HUES6 (cell line): ENCODE data around the gene CRABP2.

Experiments used
- H3K27ac ChIP-seq: 2 replicates; pipeline ENCODE4 v1.7.0; 2013; ENCODE audit warnings: low read depth, mild to moderate bottlenecking, low read length, inconsistent platforms
- H3K27me3 ChIP-seq: 2 replicates; pipeline ENCODE4 v1.6.1; 2013; ENCODE audit warnings: low read length; ENCODE audit not compliant: control insufficient read depth, insufficient read depth
- H3K36me3 ChIP-seq: 2 replicates; pipeline ENCODE4 v1.6.1; 2013; ENCODE audit warnings: low read length; ENCODE audit not compliant: control insufficient read depth, insufficient read depth
- H3K4me1 ChIP-seq: 2 replicates; pipeline ENCODE4 v1.6.1; 2013; ENCODE audit warnings: low read length; ENCODE audit not compliant: control insufficient read depth, insufficient read depth
- H3K4me3 ChIP-seq: 2 replicates; pipeline ENCODE4 v1.5.1; 2013; ENCODE audit warnings: low read depth, low read length
- H3K9ac ChIP-seq: one replicate; pipeline ENCODE4 v1.6.1; 2013; ENCODE audit warnings: mild to moderate bottlenecking, low read length
- H3K9me3 ChIP-seq: 2 replicates; pipeline ENCODE4 v1.6.1; 2013; ENCODE audit warnings: low read depth, low read length; ENCODE audit not compliant: control insufficient read depth, insufficient read depth

Gene CRABP2

DNA sequence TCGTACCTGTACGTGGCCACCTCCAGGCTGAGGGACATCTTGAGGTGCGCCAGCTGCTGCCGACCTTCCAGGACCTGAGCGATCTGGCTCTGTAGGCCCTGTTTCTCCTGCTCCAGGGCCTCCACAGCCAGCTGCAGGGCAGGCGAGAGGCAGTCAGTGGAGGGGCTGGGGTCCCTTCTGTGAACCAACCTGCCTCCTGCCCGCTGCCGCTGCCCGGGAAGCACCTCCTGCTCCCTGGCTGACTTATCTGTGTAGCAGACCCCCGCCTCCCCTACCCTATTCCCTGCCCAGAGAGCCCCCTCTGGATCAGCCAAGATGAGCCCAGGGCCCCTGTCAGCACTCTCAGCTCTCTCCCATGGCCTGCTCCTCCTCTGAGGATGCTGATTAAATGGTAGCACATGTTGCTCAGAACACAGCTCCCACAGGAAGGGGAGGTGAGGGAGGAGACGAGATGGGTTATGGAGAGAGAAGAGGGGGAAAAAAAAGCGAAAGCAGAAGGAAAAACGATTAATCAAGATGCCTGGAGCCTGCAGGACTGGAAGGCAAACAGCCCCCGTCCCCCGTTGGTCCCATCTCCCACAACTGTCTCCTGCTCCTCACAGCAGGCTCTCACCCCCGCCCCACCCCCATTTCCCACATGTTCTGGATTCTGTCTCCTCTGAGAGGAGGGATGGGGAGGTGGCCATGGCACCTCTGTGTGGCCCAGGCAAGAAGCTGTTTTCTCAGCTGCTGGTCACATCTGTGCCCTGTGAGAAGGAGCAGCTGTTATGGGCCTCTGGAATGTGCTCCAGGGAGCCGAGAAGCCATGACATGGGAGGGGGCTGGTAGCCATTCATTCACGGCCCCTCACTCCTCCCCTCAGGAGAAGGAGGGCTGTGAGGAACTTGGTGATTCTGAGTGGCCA lies 29.9 kb downstream of the CRABP2 start:
- H3K27ac ChIP-seq = peak overlapping the region; percentile 95; the same call in 1 of the 2 replicates
- peak overlapping the region; percentile 96 for H3K9ac ChIP-seq
- H3K4me3 ChIP-seq = peak overlapping the region; percentile 81

GRCh38 chr1:156673387-156674121 lies 31.8 kb downstream of the CRABP2 start:
- no peaks in the 10 kb centered on the region for H3K9me3 ChIP-seq
- H3K27me3 ChIP-seq = no peaks in the 10 kb centered on the region
- peak overlapping the region; percentile 96 for H3K9ac ChIP-seq
- peaks cover 40% of the 10 kb centered on the region for H3K36me3 ChIP-seq
- H3K4me1 ChIP-seq = peaks cover 64% of the 10 kb centered on the region
- peak overlapping the region; percentile 81 for H3K4me3 ChIP-seq
- H3K27ac ChIP-seq = peak overlapping the region; percentile 77

More for the DNA sequence above, 29.9 kb downstream of the CRABP2 start:
- Histone ChIP-seq H3K36me3 (peaks cover 40% of the 10 kb centered on the region), H3K4me1 (peaks cover 46% of the 10 kb centered on the region), H3K9me3 (no peaks in the 10 kb centered on the region), H3K27me3 (no peaks in the 10 kb centered on the region)

- Histone ChIP-seq H3K4me1 (peaks cover 72% of the 10 kb centered on the region), H3K9ac (no peak overlapping the region), H3K9me3 (no peaks in the 10 kb centered on the region), H3K36me3 (peaks cover 40% of the 10 kb centered on the region), H3K27me3 (no peaks in the 10 kb centered on the region), H3K27ac (no peak overlapping the region), H3K4me3 (no peak overlapping the region)
Measured at GRCh38 chr1:156671804-156672203, 33.6 kb downstream of the CRABP2 start.

DNA sequence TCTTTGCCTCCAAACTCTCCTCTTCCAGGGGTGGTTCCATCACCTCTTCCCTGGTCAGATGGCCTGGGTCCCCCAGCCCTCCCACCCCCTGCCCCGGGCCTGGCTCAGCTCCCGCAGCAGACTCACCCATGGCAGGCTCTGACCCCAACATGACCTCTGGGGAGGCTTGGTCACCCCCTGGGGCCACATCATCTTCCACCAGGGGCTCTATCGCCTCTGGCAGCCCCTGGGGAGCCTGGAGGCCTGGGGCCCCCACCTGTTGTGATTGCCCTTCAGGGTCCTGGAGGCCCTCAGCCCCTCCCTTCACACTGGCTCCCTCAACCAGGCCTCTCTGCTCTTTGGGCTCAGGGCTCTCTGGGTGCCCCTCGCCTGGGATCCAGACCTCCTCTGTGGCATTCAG lies 34.6 kb downstream of the CRABP2 start:
- Histone ChIP-seq H3K36me3 (peaks cover 40% of the 10 kb centered on the region), H3K9ac (no peak overlapping the region), H3K27me3 (no peaks in the 10 kb centered on the region), H3K27ac (no peak overlapping the region), H3K9me3 (no peaks in the 10 kb centered on the region), H3K4me1 (peaks cover 77% of the 10 kb centered on the region), H3K4me3 (no peak overlapping the region)

GRCh38 chr1:156670359-156670758 lies 35.0 kb downstream of the CRABP2 start:
- Histone ChIP-seq H3K36me3 (peaks cover 38% of the 10 kb centered on the region), H3K4me3 (no peak overlapping the region), H3K27ac (no peak overlapping the region), H3K9ac (no peak overlapping the region), H3K9me3 (no peaks in the 10 kb centered on the region), H3K4me1 (peaks cover 77% of the 10 kb centered on the region), H3K27me3 (no peaks in the 10 kb centered on the region)

GRCh38 chr1:156669794-156670193 lies 35.6 kb downstream of the CRABP2 start:
- Histone ChIP-seq H3K27ac (no peak overlapping the region), H3K4me1 (peaks cover 76% of the 10 kb centered on the region), H3K4me3 (no peak overlapping the region), H3K9ac (no peak overlapping the region), H3K27me3 (no peaks in the 10 kb centered on the region), H3K36me3 (peaks cover 33% of the 10 kb centered on the region), H3K9me3 (no peaks in the 10 kb centered on the region)

GRCh38 chr1:156668801-156669637 lies 36.4 kb downstream of the CRABP2 start:
- peak overlapping the region; percentile 7; the same call in 1 of the 2 replicates for H3K4me3 ChIP-seq
- peaks cover 76% of the 10 kb centered on the region for H3K4me1 ChIP-seq
- no peaks in the 10 kb centered on the region for H3K27me3 ChIP-seq
- H3K9ac ChIP-seq = peak overlapping the region; percentile 18
- no peaks in the 10 kb centered on the region for H3K9me3 ChIP-seq
- peak overlapping the region; percentile 20; the same call in 1 of the 2 replicates for H3K27ac ChIP-seq
- H3K36me3 ChIP-seq = peaks cover 26% of the 10 kb centered on the region

- Histone ChIP-seq H3K9me3 (no peaks in the 10 kb centered on the region), H3K4me3 (no peak overlapping the region), H3K4me1 (peaks cover 77% of the 10 kb centered on the region), H3K27me3 (no peaks in the 10 kb centered on the region), H3K27ac (peak overlapping the region; percentile 41; the same call in 1 of the 2 replicates), H3K9ac (peak overlapping the region; percentile 80), H3K36me3 (peaks cover 21% of the 10 kb centered on the region)
Measured at GRCh38 chr1:156667968-156668709, 37.2 kb downstream of the CRABP2 start.

GRCh38 chr1:156667610-156667967 lies 37.8 kb downstream of the CRABP2 start:
- Histone ChIP-seq H3K27ac (peak overlapping the region; percentile 41; the same call in 1 of the 2 replicates), H3K4me3 (no peak overlapping the region), H3K9ac (peak overlapping the region; percentile 80), H3K27me3 (no peaks in the 10 kb centered on the region), H3K4me1 (peaks cover 79% of the 10 kb centered on the region), H3K36me3 (peaks cover 16% of the 10 kb centered on the region), H3K9me3 (no peaks in the 10 kb centered on the region)
